Suprapubic skin (tissue), 4 donors: ENCODE results near the gene ATP1A3. TPM values are rescaled to one million over a fixed set of nuclear protein-coding genes. Genes with fewer than 3 reads are reported as not detected.

ENCODE experiments used
- DNase-seq, 2 donors: peaks; one replicate each; pipeline ENCODE4 v3.0.0-alpha.2; 2019; ENCODE audit warnings: low spot score in 2 of 2
- H3K27ac ChIP-seq: fragments of 200-600 bp; sonication (generic); one replicate; pipeline ENCODE4 v1.5.1; 2019
- H3K27me3 ChIP-seq: fragments of 200-600 bp; sonication (generic); one replicate; pipeline ENCODE4 v1.5.1; 2019
- H3K36me3 ChIP-seq: fragments of 200-600 bp; sonication (generic); one replicate; pipeline ENCODE4 v1.5.1; 2019
- H3K4me1 ChIP-seq: fragments of 200-600 bp; sonication (generic); one replicate; pipeline ENCODE4 v1.5.1; 2019
- H3K4me3 ChIP-seq: fragments of 200-600 bp; sonication (generic); one replicate; pipeline ENCODE4 v1.5.1; 2019; ENCODE audit warnings: mild to moderate bottlenecking
- H3K9me3 ChIP-seq: fragments of 200-600 bp; sonication (generic); one replicate; pipeline ENCODE4 v1.5.1; 2019
- EP300 ChIP-seq: sonication (generic); formaldehyde crosslinking; IDR thresholded peaks from one replicate; pipeline ENCODE4 v1.6.1; 2017; ENCODE audit warnings: antibody characterized with exemption
- POLR2A ChIP-seq, 2 donors: fragments of 450-650 bp; IDR thresholded peaks; one replicate each; pipeline ENCODE4 v1.6.1; 2017; ENCODE audit warnings: antibody characterized with exemption in 2 of 2, mild to moderate bottlenecking in 2 of 2, moderate library complexity in 2 of 2
- POLR2AphosphoS5 ChIP-seq, 3 donors: sonication (generic); formaldehyde crosslinking; IDR thresholded peaks; one replicate each; pipeline ENCODE4 v1.6.1; 2017; ENCODE audit warnings: antibody characterized with exemption in 3 of 3
- WGBS: methylation state at CpG from one replicate; pipeline ENCODE4 v1.1.5; 2018; 5-methylcytosine and 5-hydroxymethylcytosine counted together
- total RNA-seq, 4 donors: library from RNA; depleted of rRNA; stranded (reverse); fragments of >200 nt; gene quantifications; one replicate each; pipeline ENCODE4 v1.1.0, GENCODE V29; 2016
- TF ChIP-seq, protein P1 (sequence below), 2 donors: fragments of 200-600 bp in 1 of 2; fragments of 450-650 bp in 1 of 2; sonication (generic) in 1 of 2; IDR thresholded peaks; one replicate each; pipeline ENCODE4 v1.5.1; 2016 to 2019; ENCODE audit warnings: antibody characterized with exemption in 2 of 2, mild to moderate bottlenecking in 1 of 2, moderate library complexity in 1 of 2

Gene ATP1A3
- total RNA-seq, 4 donors from 2014 or later: not detected

DNA sequence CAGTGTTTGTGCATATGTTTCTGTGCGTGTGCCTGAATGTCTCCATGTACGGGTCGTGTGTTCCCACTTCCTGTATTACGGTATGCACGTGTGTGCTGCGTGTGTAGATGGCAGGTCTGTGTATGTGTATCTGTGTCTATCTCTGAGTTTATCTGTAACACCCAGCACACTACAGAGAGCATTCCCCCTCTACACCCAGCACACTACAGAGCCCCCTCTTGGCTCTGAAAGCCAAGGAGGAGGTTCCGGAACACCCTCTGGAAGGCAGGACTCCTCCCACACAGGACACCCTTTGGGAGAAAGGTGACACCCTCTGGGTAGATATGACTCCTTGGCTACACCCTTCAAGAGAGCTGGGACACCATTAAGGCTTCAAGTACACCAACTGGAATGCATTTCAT lies 63.7 kb downstream of the ATP1A3 start:
- WGBS: 25% methylated on average over 5 of the region's 7 CpGs
- TF ChIP-seq POLR2A (IDR thresholded peaks at IDR 0.05): no peak
- no peak for TF ChIP-seq POLR2AphosphoS5 (IDR thresholded peaks at IDR 0.05)
- TF ChIP-seq, protein P1, sequence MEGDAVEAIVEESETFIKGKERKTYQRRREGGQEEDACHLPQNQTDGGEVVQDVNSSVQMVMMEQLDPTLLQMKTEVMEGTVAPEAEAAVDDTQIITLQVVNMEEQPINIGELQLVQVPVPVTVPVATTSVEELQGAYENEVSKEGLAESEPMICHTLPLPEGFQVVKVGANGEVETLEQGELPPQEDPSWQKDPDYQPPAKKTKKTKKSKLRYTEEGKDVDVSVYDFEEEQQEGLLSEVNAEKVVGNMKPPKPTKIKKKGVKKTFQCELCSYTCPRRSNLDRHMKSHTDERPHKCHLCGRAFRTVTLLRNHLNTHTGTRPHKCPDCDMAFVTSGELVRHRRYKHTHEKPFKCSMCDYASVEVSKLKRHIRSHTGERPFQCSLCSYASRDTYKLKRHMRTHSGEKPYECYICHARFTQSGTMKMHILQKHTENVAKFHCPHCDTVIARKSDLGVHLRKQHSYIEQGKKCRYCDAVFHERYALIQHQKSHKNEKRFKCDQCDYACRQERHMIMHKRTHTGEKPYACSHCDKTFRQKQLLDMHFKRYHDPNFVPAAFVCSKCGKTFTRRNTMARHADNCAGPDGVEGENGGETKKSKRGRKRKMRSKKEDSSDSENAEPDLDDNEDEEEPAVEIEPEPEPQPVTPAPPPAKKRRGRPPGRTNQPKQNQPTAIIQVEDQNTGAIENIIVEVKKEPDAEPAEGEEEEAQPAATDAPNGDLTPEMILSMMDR (IDR thresholded peaks at IDR 0.05): no peak
- TF ChIP-seq EP300: no peak
- no peak for DNase-seq
- Histone ChIP-seq H3K27me3 (peaks cover 99% of the 10 kb centered on the region), H3K36me3 (no peaks in the 10 kb centered on the region), H3K4me1 (peaks cover 17% of the 10 kb centered on the region), H3K27ac (no peak overlapping the region), H3K9me3 (no peaks in the 10 kb centered on the region), H3K4me3 (no peak overlapping the region)

DNA sequence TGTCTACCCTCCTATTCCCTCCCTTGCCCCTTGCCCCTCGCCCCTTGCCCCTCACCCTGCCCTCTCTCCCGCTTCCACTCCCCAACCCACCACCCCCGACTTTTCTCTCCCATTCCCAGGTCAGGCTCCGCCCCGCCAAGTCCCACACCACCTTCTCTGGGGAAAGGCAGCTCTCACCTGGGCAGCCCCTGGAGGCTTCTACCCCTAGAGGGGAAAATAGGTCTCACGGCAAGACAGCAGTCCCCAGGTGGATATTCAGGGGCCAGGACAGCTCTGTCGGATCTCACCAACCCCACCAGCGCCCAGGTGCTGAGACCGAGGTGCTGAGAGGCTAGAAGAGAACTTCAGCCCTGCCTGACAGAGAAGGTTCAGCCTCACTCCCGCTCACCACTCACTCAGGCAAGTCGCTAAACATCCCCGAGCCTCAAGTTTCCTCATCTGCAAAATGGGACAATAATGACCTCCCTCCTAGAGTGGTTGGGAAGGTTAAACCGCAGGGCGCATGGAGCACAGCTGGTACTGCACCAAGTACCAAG lies 64.4 kb downstream of the ATP1A3 start:
- no peak for DNase-seq
- H3K36me3 ChIP-seq: no peaks in the 10 kb centered on the region
- H3K4me3 ChIP-seq: no peak overlapping the region
- peaks cover 99% of the 10 kb centered on the region for H3K27me3 ChIP-seq
- H3K9me3 ChIP-seq: no peaks in the 10 kb centered on the region
- no peak overlapping the region for H3K27ac ChIP-seq
- TF ChIP-seq POLR2AphosphoS5 (IDR thresholded peaks at IDR 0.05) (no peak), POLR2A (IDR thresholded peaks at IDR 0.05) (no peak), EP300 (no peak)
- TF ChIP-seq, protein P1 (IDR thresholded peaks at IDR 0.05): no peak
- H3K4me1 ChIP-seq: peaks cover 17% of the 10 kb centered on the region
- WGBS: 34% methylated on average over 12 of the region's 14 CpGs

DNA sequence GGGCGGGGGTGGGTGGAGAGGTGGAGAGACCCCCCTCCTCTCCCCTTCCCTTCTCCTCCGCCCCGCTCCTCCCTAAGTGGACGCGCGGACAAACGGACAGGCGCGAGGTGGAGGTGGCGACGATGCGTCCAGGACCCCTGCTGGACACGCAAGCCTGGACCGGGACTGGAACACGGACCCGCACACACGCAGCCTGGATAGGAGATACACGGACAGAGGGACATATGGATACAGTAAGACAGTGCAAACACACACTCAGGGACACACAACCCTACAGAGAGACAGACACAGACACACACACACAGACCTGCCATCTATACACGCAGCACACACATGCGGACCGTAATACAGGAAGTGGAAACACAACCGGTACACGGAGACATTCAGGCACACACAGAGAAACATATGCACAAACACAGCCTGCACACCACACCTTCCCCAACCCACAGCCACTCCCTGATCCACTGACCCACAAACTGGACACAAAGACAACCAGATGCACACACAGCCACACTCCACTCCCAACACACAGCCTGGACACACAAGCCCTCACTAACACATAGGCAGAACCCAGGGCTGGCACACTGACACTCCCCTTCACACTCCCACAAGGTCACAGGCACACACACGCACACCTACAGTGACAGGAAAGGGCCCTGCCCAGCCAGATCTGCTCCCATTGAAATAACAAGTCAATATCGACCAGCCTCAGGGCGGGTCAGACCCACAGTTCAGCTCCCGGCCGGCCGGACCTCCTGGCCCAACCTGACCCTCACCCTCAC lies 65.1 kb downstream of the ATP1A3 start:
- Histone ChIP-seq H3K27me3 (peaks cover 99% of the 10 kb centered on the region), H3K36me3 (no peaks in the 10 kb centered on the region), H3K27ac (no peak overlapping the region), H3K4me1 (peaks cover 17% of the 10 kb centered on the region), H3K4me3 (peak overlapping the region; percentile 51), H3K9me3 (no peaks in the 10 kb centered on the region)
- no peak for DNase-seq
- 7% methylated on average over 23 of the region's 29 CpGs for WGBS
- TF ChIP-seq, protein P1 (IDR thresholded peaks at IDR 0.05): no peak
- TF ChIP-seq POLR2A (IDR thresholded peaks at IDR 0.05): no peak
- TF ChIP-seq EP300: no peak

DNA sequence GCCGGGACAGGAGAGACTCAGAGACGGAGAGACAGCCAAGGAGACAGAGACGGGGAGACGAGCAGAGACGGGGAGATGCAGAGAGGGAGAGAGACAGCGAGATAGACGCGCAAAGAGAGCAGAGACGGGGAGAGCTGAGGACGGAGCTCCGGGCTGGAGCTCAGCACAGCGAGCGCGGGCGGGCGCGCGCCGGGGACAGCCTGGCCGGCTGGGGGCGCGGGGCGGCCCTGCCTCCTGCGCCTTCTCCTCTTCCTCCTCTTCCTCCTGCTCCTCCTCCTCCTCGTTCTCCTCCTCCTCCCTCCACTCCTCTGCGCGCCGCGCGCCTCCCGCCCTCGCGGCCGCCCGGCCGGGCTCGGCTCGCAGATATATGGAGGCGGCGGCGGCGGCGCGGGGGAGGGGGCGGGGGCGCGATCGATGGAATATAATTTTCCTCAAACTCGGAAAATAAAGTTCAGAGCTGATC lies 65.8 kb downstream of the ATP1A3 start, which contains the start of gene ERFL:
Gene ERFL, minus strand, starts transcription at position 229 of the 463 bp plus-strand sequence. CDS start 15,530 bp downstream, outside the sequence.
- H3K27me3 ChIP-seq: peaks cover 99% of the 10 kb centered on the region
- no peak for TF ChIP-seq POLR2AphosphoS5 (IDR thresholded peaks at IDR 0.05)
- no peak for DNase-seq
- H3K36me3 ChIP-seq: no peaks in the 10 kb centered on the region
- WGBS: 2% methylated on average over 39 of the region's 49 CpGs
- no peaks in the 10 kb centered on the region for H3K9me3 ChIP-seq
- peaks cover 17% of the 10 kb centered on the region for H3K4me1 ChIP-seq
- no peak within 1 kb of the TSS for H3K27ac ChIP-seq
- peak within 1 kb of the TSS; percentile 51 for H3K4me3 ChIP-seq

DNA sequence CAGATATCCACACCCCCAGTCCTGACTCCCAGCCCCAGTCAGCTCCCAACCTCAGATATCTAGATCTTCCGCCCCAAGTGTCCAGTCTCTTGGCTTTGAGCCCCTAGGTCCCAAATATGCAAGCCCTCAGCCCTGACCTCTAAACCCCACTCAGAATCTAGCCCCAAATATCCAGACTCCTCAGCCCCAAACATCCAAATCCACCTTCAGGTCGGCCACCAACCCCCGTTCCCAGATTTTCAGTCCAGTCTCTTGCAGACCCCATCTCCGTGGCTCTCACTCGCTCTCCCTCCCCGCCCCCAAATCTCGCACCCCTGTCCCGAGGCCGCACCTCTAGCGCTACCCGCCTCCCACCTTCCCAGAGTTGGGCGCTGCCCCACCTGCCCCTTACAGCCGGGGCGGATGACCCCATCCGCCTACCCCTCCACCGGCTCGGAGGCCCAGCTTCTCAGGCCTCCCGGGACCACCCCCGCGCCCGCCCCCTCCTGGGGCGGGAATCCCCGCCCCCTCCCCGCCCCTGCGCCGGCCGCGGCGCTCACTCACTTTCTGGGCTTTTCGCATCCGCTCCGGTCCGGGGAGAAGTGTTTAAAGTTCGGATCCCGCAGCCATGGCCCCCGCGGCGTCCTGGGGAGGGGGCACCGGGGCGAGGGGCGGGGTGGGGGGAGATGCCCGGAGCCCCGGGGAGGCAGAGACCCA lies 66.4 kb downstream of the ATP1A3 start:
- no peak for DNase-seq
- H3K4me3 ChIP-seq: peak overlapping the region; percentile 51
- WGBS: 8% methylated on average over 36 of the region's 43 CpGs
- no peaks in the 10 kb centered on the region for H3K9me3 ChIP-seq
- H3K36me3 ChIP-seq: no peaks in the 10 kb centered on the region
- TF ChIP-seq POLR2A (IDR thresholded peaks at IDR 0.05) (no peak), EP300 (no peak), POLR2AphosphoS5 (IDR thresholded peaks at IDR 0.05) (no peak)
- TF ChIP-seq, protein P1 (IDR thresholded peaks at IDR 0.05): no peak
- H3K27ac ChIP-seq: no peak overlapping the region
- H3K4me1 ChIP-seq: peaks cover 17% of the 10 kb centered on the region
- peaks cover 99% of the 10 kb centered on the region for H3K27me3 ChIP-seq
